HG02885 (cell line): ENCODE measurements around the gene RABGAP1L.
"Not testable (repeated sequence)": the region's sequence is repeated elsewhere in the genome, so short reads cannot be mapped to it uniquely, and the experiment has no call there.

Source experiments
- ATAC-seq: cut with Tn5 transposase; IDR thresholded peaks from one replicate; pipeline ENCODE4 v1.9.1; 2021; ENCODE audit warnings: mild to moderate bottlenecking; ENCODE audit not compliant: unreplicated experiment, poor library complexity

Gene RABGAP1L

DNA sequence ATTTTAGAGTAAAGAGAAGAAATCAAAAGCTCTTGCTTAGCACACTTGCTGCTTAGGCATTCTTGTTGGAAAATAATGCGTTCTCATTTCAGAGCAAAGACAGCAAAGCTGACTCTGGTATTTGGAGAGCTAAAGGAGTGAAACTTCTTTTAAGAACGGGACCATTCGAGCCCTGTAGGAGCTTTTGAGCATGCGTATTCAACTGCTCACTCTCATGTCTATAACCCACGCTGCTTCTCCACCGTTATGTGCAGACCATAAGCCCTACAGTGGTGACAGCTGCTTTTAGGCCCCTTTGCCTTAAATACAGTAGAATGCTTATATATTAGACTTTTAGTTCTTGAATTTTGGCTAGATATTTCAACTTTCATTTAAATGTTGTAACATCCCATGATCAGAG is 626.2 kb downstream of the RABGAP1L start:
- ATAC-seq, result no peak

DNA sequence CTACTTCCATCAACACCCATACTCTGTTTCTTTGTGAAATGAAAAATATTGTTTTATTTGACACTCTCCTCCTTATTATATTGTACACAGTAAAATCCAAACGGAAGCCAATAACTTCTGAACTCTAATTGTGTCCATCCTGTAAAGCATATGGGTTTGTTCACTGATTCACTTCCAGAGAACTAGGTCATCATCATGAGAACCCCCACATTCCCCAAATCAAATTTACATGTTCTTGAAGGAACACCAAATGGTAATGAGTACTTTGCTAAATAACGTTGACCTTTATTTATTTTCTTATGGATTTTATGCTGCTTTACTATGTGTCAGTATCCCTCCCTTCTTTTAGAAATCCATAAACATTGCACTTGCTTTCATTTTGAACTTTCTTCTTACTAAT is 627.0 kb downstream of the RABGAP1L start:
- ATAC-seq, result no peak

DNA sequence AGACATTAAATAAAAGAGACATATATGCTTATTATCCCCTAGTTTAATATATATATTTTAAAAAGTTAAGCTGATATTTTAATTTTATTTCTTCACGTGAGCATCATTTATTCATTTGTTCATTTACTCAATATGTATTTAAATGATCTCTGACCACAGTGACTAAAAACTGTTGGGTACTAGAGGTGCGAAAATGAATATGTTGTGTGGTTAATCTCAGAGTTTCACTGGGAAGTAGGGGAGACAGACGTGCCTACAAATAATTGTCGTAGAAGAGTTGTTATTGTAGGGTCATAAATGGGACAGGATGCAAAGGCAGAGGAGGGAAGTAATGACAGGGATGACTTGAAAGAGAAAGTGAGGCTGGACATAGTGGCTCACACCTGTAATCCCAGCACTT is 627.4 kb downstream of the RABGAP1L start:
- ATAC-seq, result peak; percentile 79

DNA sequence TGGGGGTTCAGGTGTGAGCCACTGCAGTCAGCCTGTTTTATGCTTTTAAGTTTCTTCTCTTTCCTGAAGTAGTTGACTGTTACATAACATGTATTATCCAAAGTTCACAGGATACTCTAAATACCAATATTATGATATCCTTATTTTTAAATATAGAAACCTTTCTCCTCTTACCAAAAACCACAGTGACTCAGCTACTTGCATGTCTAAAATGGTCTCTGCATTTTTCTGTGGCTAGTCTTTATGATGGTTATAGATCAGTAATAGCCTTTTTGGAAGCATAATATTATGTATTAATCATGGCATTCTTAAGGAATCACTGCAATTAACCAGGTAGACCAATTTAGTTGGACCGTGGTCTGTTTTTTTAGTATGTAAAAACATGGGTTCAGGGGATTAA is 629.7 kb downstream of the RABGAP1L start:
- no peak for ATAC-seq

DNA sequence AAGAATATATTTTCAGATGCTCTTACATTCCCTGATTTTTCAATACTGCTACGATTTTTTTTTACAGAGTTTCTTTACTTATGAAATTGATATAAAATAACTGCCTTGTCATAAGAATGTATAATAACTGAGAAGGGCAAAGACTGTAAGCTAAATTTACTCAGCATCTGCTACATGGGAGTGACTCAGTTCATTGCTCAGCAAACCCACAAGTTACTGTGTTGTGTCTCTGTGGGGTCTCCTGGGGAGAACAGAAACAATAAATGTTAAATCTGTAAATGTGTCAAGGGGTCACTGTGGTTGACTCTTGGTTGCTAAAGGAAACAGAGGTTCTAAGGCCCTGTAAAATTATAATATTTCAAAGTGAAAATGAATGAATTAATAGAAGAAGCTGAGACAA is 630.1 kb downstream of the RABGAP1L start:
- ATAC-seq, result peak; percentile 69

DNA sequence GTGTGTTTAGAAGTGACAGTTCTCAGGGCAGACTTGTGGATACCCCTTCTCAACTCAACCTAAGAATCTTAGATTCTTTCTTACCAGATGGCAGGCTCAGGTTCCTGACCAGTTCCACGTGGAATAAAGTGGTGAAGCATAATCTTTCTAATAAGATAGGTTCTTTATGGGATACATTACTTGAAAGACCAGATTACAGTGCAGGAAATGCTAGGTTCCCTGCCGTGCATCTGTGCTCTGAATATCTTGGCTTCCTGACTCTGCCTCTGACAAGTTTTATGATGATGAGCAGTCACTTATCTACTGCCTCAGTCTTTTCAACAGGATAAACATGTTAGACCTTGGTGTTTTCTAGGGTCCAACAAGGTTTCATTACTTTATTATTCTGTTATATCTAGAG is 632.5 kb downstream of the RABGAP1L start:
- no peak for ATAC-seq

DNA sequence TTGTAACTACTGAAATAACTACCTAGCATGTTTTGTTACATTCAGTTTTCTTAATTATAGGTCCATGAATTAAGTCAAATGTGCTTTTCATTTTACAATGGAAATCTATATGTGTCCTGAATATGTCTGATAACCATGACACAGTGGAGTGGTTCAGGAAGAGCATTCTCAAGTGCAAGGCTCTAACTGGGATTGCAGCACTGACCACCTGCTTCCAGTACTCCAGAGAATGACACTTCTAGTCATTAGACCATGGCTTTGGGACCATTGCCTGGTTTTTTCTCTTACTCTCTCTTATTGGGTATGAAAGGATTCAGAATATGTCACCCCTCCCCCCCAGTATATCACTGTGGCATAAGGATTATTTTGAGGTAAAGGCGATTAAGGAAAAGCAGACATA is 635.5 kb downstream of the RABGAP1L start:
- no peak for ATAC-seq

DNA sequence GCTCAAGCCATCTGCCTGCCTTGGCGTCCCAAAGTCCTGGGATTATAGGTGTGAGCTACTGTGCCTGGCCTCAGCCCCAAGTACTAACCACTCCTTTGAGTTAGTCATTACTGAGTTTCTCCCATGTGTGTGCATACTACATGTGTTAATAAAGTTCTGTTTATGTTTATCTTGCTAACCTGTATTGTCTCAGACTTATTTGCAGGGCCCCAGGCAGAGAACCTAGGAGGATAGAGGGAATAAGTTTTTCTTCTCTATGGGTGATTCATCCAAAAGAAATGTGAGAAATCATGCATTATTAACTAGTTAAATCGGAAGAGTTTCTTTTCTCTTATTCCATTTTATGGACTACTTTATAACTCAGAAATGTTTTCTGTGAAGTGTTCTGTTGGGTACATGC is 636.5 kb downstream of the RABGAP1L start:
- ATAC-seq, result no peak

DNA sequence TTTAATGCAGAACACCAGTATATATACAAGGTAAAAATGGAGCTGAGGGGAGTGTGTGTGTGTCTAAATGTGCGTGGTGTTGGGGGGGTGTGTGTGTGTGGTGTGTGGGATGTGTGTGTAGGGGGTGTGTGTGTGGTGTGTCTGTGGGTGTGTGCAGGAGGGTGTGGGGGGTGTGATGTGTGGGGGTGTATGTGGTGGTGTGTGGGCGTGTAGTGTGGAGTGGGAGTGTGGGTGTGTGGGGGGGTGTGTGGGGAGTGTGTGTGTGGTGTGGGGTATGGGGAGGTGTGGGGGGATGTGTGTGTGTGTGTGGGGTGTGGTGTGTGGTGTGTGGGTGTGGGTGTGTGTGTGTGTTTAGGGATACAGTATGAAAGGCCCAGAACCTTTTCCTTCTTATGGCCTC is 638.1 kb downstream of the RABGAP1L start:
- no peak for ATAC-seq

DNA sequence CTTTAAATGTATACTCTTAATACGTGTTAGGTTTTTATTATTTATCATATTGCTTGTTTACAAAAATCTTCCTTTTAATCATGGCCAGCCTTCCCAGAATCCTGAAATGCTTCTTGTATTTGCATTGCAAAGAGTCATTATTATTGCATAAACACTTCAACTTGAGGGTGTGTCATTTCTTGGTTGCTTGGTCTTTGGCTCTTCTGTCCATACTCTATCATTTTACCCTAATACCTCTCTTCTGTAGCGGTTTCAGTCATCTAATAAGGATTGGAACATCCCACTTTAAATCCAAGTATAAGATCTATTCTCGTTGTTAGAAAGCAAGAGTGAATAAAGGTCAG is 639.8 kb downstream of the RABGAP1L start:
- ATAC-seq, result peak; percentile 15

DNA sequence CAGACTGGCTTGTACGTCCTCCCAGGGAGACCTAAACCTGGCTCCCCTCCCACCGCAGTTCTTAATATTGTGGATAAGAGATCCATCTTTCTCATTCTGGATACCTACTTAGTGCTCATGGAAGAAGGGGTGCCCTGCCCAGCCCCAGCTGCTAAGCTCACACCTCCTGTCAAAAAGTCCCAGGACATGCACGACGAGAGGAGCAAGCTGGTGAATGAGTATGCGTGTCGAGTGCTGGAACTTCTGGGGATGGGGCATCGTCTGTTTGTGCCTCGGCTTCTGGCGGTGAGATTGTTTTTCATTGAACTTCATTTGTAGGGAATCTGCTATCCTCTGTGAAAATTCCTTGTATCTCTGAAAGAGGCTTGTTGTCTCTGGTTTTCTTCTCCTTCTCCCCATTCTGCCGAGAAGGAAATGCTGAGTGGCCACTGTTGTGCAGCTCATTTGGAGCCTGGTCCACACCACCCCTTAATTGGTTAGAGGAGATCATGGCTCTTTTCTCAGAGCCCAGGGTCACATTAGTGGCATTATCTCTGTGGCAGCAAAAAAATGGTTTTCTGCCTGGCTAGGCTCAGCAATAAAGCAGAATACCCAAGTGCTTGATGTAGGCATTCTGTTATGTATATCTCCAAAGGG is 641.0 kb downstream of the RABGAP1L start:
- ATAC-seq, result no peak

DNA sequence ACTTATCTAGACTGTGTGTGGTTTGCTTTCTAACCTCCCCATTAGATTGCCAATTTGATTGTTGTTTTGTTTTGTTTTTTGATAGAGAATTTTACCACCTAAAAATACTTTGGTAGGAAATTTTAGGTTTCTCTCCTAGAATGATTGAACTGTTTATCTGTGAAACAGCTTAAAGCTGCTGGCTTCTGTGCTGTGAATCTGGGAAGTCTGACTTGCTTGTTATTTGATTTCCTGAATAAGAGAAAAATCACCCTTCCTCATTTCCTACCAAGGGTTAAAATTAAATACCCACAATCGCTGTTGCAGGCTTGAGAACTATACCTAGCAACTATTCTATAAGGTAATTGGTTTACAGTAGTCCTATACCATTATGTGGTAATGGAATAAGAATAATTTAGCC is 641.6 kb downstream of the RABGAP1L start:
- ATAC-seq, result no peak

DNA sequence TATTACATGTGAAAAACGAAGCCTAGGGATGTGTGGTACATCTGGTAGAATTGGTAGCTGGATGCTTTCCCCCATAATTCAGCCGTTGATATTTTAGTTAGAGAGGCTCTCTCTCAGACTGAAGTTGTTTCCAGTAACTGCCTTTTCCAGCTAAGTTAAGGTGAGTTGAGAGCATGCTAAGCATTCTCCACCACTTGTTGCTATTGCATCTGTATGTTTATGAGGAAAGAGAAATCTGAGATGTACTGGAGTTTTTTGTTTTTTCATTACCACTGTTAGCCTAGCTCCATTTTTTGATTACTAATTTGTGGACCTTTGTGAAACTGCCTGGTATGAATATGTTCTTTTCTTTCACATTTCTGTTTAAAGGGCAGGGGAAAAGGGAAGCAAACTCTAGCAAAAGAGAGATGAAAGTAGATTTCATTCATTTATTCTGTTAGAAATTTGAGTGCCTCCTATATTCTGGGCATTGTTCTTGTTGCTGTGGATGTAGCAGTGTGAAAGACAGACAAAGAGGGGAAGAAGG is 650.5 kb downstream of the RABGAP1L start:
- no peak for ATAC-seq

DNA sequence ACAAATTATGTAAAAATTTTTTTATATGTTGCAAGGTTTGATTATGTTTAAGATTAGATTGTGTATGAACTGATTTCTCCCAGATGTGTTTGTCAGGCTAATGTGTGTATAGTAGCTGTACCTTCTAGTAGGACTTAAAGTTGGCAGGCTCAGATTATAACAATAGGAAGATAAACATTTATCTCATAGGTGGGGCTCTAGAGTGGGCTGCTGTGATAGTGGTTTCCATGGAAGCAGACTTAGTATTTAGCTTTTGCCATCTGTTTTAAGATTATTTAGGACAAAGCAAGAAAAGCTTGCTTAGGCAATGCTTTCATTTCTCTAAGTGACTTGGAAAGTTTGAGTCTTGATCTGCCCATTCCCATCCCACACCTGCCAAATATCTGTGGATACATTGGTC is 652.7 kb downstream of the RABGAP1L start:
- ATAC-seq, result no peak

DNA sequence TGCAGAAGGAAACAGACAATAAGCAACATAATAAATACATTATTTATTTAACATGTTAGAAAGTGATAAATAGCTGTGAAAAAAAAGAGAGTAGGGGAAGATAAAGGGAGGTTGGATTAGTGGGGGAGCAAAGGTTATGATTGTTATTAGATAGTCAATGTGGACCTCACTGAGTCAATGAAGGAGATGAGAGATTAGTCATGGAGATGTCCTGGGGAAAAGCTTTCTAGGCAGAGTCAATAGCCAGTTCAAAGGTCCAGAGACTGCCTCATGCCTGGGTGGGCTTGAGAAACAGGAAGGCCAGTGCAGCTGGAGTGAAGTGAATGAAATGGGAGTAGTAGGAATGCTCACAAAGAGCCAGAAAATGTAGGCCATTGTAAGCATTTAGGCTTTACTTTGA is 653.3 kb downstream of the RABGAP1L start:
- ATAC-seq, result no peak

DNA sequence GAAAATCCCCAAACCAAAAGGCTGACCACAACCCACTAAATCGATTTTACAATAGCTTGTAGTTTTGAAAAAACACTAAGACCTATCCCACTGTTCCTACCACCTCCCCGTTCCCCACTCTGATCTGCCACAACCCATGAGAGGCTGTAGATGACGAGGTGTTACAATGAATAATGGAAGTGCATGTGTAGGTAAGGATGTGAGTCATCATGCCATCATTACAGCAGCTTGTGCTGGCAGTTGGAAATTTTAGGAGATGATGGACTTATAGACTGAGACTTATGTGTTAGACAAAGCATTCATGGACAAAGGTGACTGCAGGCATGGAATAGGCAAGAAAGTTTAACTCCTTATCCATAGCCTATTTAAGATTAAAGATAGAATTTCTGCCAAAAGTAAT is 655.7 kb downstream of the RABGAP1L start:
- peak; percentile 37 for ATAC-seq

DNA sequence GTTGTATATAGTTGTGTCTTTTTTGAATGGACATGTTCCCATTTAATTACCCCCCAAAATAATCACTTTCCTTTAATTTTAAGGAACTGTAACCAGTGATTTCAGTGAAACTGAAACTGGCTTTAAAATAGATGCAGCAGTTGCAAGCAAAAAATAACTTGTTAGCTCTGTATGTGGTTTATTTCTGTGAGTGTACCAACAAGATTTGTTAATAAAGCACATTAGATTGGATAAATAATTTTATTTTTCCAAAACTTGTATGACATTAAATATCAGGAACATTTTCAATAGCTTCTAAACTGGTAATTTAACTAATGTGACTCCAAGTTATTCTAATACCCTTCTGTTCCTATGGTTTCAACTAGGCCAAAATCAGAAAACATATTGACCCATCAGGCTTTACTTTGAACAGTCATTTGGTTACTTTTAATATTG is 656.2 kb downstream of the RABGAP1L start:
- peak; percentile 59 for ATAC-seq

DNA sequence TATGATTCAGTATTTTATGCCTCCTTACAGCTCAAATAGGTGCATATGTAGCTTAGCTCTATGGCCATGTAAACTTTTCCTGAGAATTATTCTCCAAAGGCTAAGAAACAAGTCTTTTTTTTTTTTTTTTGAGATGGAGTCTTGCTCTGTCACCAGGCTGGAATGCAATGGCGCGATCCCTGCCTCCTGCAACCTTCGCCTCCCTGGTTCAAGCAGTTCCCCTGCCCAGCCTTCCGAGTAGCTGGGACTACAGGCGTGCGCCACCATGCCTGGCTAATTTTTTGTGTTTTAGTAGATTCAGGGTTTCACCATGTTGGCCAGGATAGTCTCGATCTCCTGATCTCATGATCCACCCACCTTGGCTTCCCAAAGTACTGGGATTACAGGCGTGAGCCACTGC is 657.3 kb downstream of the RABGAP1L start:
- not testable (repeated sequence) for ATAC-seq

DNA sequence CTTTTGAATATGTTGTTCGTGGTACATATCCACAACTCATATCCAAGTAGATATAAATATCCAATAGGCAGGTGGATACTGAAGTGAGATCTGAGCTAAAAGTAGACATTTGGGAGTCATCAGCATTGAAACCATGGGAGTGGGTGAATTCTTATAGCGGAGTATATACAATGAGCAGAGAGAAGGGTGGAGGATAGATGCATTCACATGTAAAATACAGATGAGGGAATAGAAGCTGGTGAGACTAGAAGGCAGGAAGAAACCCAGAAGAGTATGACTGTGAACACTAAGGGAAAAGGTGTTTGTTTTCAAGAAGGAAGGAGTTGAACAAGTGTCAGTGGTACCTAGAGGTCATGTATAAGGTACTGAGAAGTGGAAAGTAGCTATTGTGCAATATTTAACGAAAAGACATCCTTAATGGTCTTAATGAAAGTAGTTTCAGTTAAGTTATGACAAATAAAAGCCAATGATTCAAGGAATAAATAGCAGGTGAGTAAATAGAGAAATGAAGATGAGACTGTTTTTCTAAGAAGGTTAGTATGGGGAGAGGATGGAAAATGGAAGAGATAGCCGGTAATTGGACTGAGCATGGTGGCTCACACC is 658.8 kb downstream of the RABGAP1L start:
- peak; percentile 63 for ATAC-seq

DNA sequence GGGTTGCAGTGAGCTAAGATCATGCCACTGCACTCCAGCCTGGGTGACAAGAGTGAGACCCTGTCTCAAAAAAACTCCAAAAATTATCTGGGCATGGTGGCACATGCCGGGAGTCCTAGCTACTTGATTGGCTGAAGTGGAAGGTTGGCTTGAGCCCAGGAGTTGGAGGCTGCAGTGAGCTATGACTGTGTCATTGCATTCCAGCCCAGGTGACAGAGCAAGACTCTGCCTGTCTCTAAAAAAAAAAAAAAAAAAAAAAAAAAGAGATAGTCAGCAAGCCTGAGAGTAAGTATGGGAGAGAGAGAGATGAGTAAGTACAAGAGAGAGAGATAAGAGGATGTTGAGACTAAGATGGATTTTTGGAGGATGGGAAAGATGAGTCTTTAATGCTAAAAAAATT is 659.6 kb downstream of the RABGAP1L start:
- no peak for ATAC-seq

DNA sequence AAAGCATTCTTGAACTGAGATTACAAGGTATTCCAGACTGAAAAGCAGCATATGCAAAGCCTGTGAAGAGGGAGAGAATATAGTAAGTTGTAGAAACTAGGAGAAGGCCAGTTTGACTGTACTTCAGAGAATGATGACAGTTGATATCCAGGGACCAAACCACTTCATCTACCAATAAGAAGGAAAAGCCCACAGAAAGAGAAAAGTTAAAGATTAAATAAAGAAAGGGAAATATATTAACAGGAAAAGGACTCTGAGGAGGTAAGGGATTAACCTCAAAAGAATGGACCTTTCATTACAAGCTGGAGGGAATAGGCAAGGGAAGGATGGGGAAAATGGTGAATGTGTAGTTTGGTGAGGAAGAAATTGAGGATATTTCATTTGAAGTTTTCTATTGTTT is 660.3 kb downstream of the RABGAP1L start:
- no peak for ATAC-seq

DNA sequence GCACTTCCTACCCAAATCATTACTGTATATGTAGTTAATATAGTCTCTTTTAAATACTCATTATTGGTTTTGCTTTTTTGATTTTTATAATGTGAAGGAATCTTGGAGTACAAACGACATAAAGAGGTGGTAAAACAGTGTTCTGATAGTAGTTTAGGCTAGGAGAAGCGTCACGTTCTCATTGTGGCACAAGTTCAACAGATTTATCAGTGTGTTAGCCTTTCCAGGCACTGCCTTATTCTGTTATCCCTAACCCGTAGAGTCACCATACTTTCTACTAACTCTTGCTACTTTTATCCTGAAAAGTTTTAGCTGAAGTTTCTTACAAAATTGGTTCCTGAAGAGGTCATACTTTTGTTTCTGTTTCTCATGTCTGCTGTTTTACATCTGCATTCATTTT is 665.8 kb downstream of the RABGAP1L start:
- no peak for ATAC-seq
